GM12891 (cell line): ENCODE measurements around the gene ZDHHC21.

ENCODE experiments used
- POLR2A ChIP-seq: IDR thresholded peaks from 2 replicates; pipeline ENCODE4 v1.6.1; 2011; ENCODE audit warnings: low read depth, low read length, control low read depth
- POLR2AphosphoS5 ChIP-seq: IDR thresholded peaks from 2 replicates; pipeline ENCODE4 v1.6.1; 2011; ENCODE audit warnings: low read depth, low read length, control low read depth
- TAF1 ChIP-seq: IDR thresholded peaks from 2 replicates; pipeline ENCODE4 v1.6.1; 2011; ENCODE audit warnings: low read depth, low read length, control low read depth

DNA sequence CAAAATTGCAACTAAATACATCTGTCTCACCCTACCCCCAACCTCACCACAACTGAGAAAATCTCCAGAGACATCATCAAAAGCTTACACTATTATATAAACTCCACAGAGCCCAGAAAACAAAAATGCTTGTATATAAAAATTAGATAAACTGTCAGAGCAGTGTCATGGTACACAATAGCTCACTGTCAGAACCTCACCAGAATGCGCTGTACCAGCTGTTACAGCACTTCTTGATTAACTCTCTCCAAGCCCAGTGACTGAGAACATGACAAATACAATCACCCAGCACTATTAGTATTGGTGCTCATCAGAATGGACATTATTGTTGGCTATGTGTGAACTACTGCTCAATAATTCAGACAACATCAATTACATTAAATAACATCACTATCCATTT is 65.7 kb downstream of the ZDHHC21 start:
- TF ChIP-seq POLR2AphosphoS5 (no peak), POLR2A (no peak), TAF1 (no peak)
